HepG2 (cell line): ENCODE measurements around the gene SNPH. TPM values are rescaled to one million over a fixed set of nuclear protein-coding genes. Genes with fewer than 3 reads are reported as not detected.

ENCODE experiments used
- CTCF ChIP-seq: sonication (generic); formaldehyde crosslinking; IDR thresholded peaks from 2 replicates; pipeline ENCODE4 v1.5.0; 2020; ENCODE audit warnings: mild to moderate bottlenecking, missing genetic modification reagents, moderate library complexity
- EP300 ChIP-seq, 3 experiments: sonication (generic) in 1 of 3; formaldehyde crosslinking in 1 of 3; IDR thresholded peaks; 2 replicates each; pipeline versions ENCODE4 v1.5.1 to v1.6.1; 2011 to 2020; ENCODE audit warnings: low read depth in 2 of 3, low read length in 2 of 3, borderline replicate concordance in 1 of 3, improper control_type of control experiment in 1 of 3, mild to moderate bottlenecking in 1 of 3, missing genetic modification reagents in 1 of 3, moderate library complexity in 1 of 3
- ERF ChIP-seq: IDR thresholded peaks from 2 replicates; pipeline ENCODE4 v1.6.1; 2018; ENCODE audit warnings: missing biosample characterization, missing genetic modification reagents
- FOSL2 ChIP-seq: sonication (generic); formaldehyde crosslinking; IDR thresholded peaks from 2 replicates; pipeline ENCODE4 v1.4.0; 2020; ENCODE audit warnings: missing genetic modification reagents
- FOXJ3 ChIP-seq: sonication (generic); formaldehyde crosslinking; IDR thresholded peaks from 2 replicates; pipeline ENCODE4 v1.4.0; 2020; ENCODE audit warnings: missing genetic modification reagents, mild to moderate bottlenecking, borderline replicate concordance
- GABPB1 ChIP-seq: IDR thresholded peaks from 2 replicates; pipeline ENCODE4 v1.6.1; 2016; ENCODE audit warnings: mild to moderate bottlenecking, missing genetic modification reagents, moderate library complexity, missing compliant biosample characterization
- IRF2 ChIP-seq: IDR thresholded peaks from 2 replicates; pipeline ENCODE4 v1.6.1; 2018; ENCODE audit warnings: missing genetic modification reagents, missing compliant biosample characterization
- ISL2 ChIP-seq: sonication (generic); formaldehyde crosslinking; IDR thresholded peaks from 2 replicates; pipeline ENCODE4 v1.5.0; 2020; ENCODE audit warnings: missing genetic modification reagents
- KDM2A ChIP-seq: sonication (generic); formaldehyde crosslinking; IDR thresholded peaks from 2 replicates; pipeline ENCODE4 v1.4.0; 2020; ENCODE audit warnings: low read depth, missing genetic modification reagents, borderline replicate concordance
- KLF16 ChIP-seq, 2 experiments: sonication (generic) in 1 of 2; formaldehyde crosslinking in 1 of 2; IDR thresholded peaks; 2 replicates each; pipeline versions ENCODE4 v1.6.1 to v1.8.0; 2016 to 2023; ENCODE audit warnings: missing genetic modification reagents in 2 of 2, missing compliant biosample characterization in 1 of 2
- NAIF1 ChIP-seq: sonication (generic); formaldehyde crosslinking; IDR thresholded peaks from 2 replicates; pipeline ENCODE4 v1.5.0; 2020; ENCODE audit warnings: mild to moderate bottlenecking, missing genetic modification reagents, borderline replicate concordance
- NRL ChIP-seq: sonication (generic); formaldehyde crosslinking; IDR thresholded peaks from 2 replicates; pipeline ENCODE4 v1.5.0; 2020; ENCODE audit warnings: missing genetic modification reagents, mild to moderate bottlenecking, moderate library complexity, borderline replicate concordance
- PHF21A ChIP-seq: sonication (generic); formaldehyde crosslinking; IDR thresholded peaks from 2 replicates; pipeline ENCODE4 v1.5.0; 2020; ENCODE audit warnings: mild to moderate bottlenecking, missing genetic modification reagents
- STAG1 ChIP-seq: sonication (generic); formaldehyde crosslinking; IDR thresholded peaks from 2 replicates; pipeline ENCODE4 v1.4.0; 2020; ENCODE audit warnings: missing genetic modification reagents
- XRCC5 ChIP-seq: fragments of 200-400 bp; formaldehyde crosslinking; optimal IDR thresholded peaks from 2 replicates; pipeline ENCODE3; 2017; ENCODE audit warnings: mild to moderate bottlenecking, low read length
- ZNF556 ChIP-seq: sonication (generic); formaldehyde crosslinking; IDR thresholded peaks from 2 replicates; pipeline ENCODE4 v1.4.0; 2020; ENCODE audit warnings: mild to moderate bottlenecking, missing genetic modification reagents, borderline replicate concordance
- ZNF574 ChIP-seq: sonication (generic); formaldehyde crosslinking; IDR thresholded peaks from 2 replicates; pipeline ENCODE4 v1.4.0; 2020; ENCODE audit warnings: missing genetic modification reagents
- ZNF614 ChIP-seq: IDR thresholded peaks from 2 replicates; pipeline ENCODE4 v1.6.1; 2018; ENCODE audit warnings: missing biosample characterization, missing genetic modification reagents, inconsistent platforms, borderline replicate concordance
- ZNF740 ChIP-seq: sonication (generic); formaldehyde crosslinking; IDR thresholded peaks from 2 replicates; pipeline ENCODE4 v1.4.0; 2020; ENCODE audit warnings: missing genetic modification reagents
- ZSCAN20 ChIP-seq: sonication (generic); formaldehyde crosslinking; IDR thresholded peaks from 2 replicates; pipeline ENCODE4 v1.4.0; 2020; ENCODE audit warnings: missing genetic modification reagents, mild to moderate bottlenecking, borderline replicate concordance
- ZSCAN30 ChIP-seq: sonication (generic); formaldehyde crosslinking; IDR thresholded peaks from 2 replicates; pipeline ENCODE4 v1.5.0; 2020; ENCODE audit warnings: mild to moderate bottlenecking, missing genetic modification reagents
- polyA plus RNA-seq, 8 experiments: library from polyadenylated mRNA; depleted of rRNA in 3 of 8; stranded (reverse) in 7 of 8; unstranded in 1 of 8; fragments of >200 nt; fragmentation: Illumina TruSeq in 4 of 8; extraction: Trizol in 4 of 8; gene quantifications; 2 replicates each; pipeline versions ENCODE4 v1.2.1 to v1.2.3, GENCODE V29; 2011 to 2016; ENCODE audit warnings: low read depth in 4 of 8, missing spikeins in 1 of 8, mixed read lengths in 1 of 8; ENCODE audit not compliant: insufficient read depth in 1 of 8
- total RNA-seq, 5 experiments: library from RNA; depleted of rRNA; stranded (reverse); fragments of >200 nt; fragmentation: Illumina TruSeq; extraction: Trizol; gene quantifications; 2 replicates each; pipeline ENCODE4 v1.2.3, GENCODE V29; 2016; ENCODE audit warnings: low read depth in 1 of 5
- TF ChIP-seq, protein P1 (sequence below): sonication (generic); formaldehyde crosslinking; IDR thresholded peaks from 2 replicates; pipeline ENCODE4 v1.5.1; 2020; ENCODE audit warnings: missing genetic modification reagents, mild to moderate bottlenecking, borderline replicate concordance

Gene SNPH
- total and polyA plus RNA-seq, 2 of the 13 experiments (the other 11 are each of a cell fraction or from before 2014, with no cell fraction given), result 0.09 TPM; not detected in 1

DNA sequence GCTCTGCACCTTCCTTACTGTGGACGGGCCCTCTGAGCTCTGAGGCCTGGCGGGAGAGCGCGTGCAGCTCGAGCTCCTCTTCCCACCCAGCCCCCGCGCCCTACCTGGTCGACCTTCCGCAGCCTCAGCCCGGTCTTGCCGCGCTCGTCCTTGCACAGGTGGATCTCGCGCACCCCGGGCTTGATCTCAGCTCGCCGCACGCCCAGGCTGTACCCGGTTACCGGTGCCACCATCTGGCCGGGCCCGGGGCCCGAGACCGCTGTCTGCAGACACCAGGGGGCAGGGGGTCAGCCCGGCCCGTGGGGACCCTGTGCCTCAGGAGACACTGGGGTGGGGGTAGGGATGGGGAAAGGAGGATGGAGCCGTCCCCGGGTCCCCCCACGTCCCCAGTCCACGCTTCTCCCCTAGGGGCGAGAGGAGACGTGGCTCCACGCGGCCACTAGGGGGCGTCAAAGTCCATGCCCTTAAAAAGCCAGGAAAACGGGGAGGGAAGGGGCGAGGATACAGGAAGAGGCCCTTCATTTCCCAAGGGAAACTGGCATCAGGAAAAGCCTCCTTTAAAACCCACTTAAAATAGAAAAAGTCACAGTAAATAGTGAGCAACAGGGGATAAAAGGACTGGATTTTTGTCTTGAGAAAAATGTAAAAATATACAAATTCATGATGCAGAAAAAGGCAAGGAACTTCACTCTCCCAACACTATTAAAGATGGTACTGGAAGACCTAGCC is 47.3 kb downstream of the SNPH start (continued):
- TF ChIP-seq NRL (CRISPR knock-in tag) (no peak), CTCF (CRISPR knock-in tag) (peak; percentile 97), STAG1 (CRISPR knock-in tag) (peak; percentile 99), KDM2A (CRISPR knock-in tag) (peak; percentile 71; the same call in 1 of the 2 replicates), ZNF740 (CRISPR knock-in tag) (0 out of 2 replicates have a peak, but pooled peaks have one; percentile 42), FOXJ3 (CRISPR knock-in tag) (0 out of 2 replicates have a peak, but pooled peaks have one; percentile 18), GABPB1 (CRISPR knock-in tag) (peak; percentile 51; the same call in 1 of the 2 replicates), NAIF1 (CRISPR knock-in tag) (no peak), FOSL2 (CRISPR knock-in tag) (peak; percentile 43), ZNF614 (CRISPR knock-in tag) (peak; percentile 43; the same call in 1 of the 2 replicates), ISL2 (CRISPR knock-in tag) (peak; percentile 36; the same call in 1 of the 2 replicates), IRF2 (CRISPR knock-in tag) (0 out of 2 replicates have a peak, but pooled peaks have one; percentile 25), ZSCAN30 (CRISPR knock-in tag) (no peak), KLF16 (CRISPR knock-in tag; IDR thresholded peaks at IDR 0.05) (peak in 1 of 2 experiments; percentile 67; a peak in 2 of 4 replicates), ZNF556 (peak; percentile 38; the same call in 1 of the 2 replicates), ZSCAN20 (CRISPR knock-in tag) (peak; percentile 72; the same call in 1 of the 2 replicates), EP300 (IDR thresholded peaks at IDR 0.05; ENCODE audit: low read depth in 2 of 2, low read length in 2 of 2) (no peak), EP300 (CRISPR knock-in tag; IDR thresholded peaks at IDR 0.05; ENCODE audit: borderline replicate concordance) (no peak), PHF21A (CRISPR knock-in tag) (no peak), XRCC5 (peak; percentile 92), ZNF574 (peak; percentile 52; the same call in 1 of the 2 replicates), ERF (CRISPR knock-in tag) (0 out of 2 replicates have a peak, but pooled peaks have one; percentile 49)
- TF ChIP-seq, protein P1, sequence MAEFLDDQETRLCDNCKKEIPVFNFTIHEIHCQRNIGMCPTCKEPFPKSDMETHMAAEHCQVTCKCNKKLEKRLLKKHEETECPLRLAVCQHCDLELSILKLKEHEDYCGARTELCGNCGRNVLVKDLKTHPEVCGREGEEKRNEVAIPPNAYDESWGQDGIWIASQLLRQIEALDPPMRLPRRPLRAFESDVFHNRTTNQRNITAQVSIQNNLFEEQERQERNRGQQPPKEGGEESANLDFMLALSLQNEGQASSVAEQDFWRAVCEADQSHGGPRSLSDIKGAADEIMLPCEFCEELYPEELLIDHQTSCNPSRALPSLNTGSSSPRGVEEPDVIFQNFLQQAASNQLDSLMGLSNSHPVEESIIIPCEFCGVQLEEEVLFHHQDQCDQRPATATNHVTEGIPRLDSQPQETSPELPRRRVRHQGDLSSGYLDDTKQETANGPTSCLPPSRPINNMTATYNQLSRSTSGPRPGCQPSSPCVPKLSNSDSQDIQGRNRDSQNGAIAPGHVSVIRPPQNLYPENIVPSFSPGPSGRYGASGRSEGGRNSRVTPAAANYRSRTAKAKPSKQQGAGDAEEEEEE (CRISPR knock-in tag), result 0 out of 2 replicates have a peak, but pooled peaks have one; percentile 52
